HepG2 (cell line): ENCODE data around the gene LRRC3C. TPM values are rescaled to one million over a fixed set of nuclear protein-coding genes. Genes with fewer than 3 reads are reported as not detected.
A peak's percentile ranks its signal among the peaks of the same experiment; 100 is the strongest.

ENCODE experiments used
- AKNA ChIP-seq: sonication (generic); formaldehyde crosslinking; IDR thresholded peaks from 2 replicates; pipeline ENCODE4 v1.4.0; 2020; ENCODE audit warnings: missing genetic modification reagents, borderline replicate concordance
- ATM ChIP-seq: fragments of 450-650 bp; IDR thresholded peaks from 2 replicates; pipeline ENCODE4 v1.7.1; 2017; ENCODE audit warnings: mild to moderate bottlenecking, borderline replicate concordance
- ERF ChIP-seq: IDR thresholded peaks from 2 replicates; pipeline ENCODE4 v1.6.1; 2018; ENCODE audit warnings: missing biosample characterization, missing genetic modification reagents
- FOXK2 ChIP-seq: fragments of 450-650 bp; IDR thresholded peaks from 2 replicates; pipeline ENCODE4 v1.6.1; 2016
- FOXM1 ChIP-seq: sonication (generic); formaldehyde crosslinking; IDR thresholded peaks from 2 replicates; pipeline ENCODE4 v1.5.0; 2020; ENCODE audit warnings: missing genetic modification reagents
- GATAD2A ChIP-seq: IDR thresholded peaks from 2 replicates; pipeline ENCODE4 v1.6.1; 2016
- MBD4 ChIP-seq: IDR thresholded peaks from 2 replicates; pipeline ENCODE4 v1.6.1; 2012; ENCODE audit warnings: low read length, inconsistent platforms, borderline replicate concordance
- PITX1 ChIP-seq: sonication (generic); formaldehyde crosslinking; IDR thresholded peaks from 2 replicates; pipeline ENCODE4 v1.5.1; 2020; ENCODE audit warnings: mild to moderate bottlenecking, missing genetic modification reagents
- PLRG1 ChIP-seq: fragments of 450-650 bp; conservative IDR thresholded peaks from 2 replicates; pipeline ENCODE4 v1.6.1; 2016
- TBL1XR1 ChIP-seq: fragments of 150-350 bp; IDR thresholded peaks from 2 replicates; pipeline ENCODE4 v1.6.1; 2014; ENCODE audit warnings: borderline replicate concordance, low read length; ENCODE audit not compliant: partially characterized antibody
- ZNF33A ChIP-seq: sonication (generic); formaldehyde crosslinking; IDR thresholded peaks from 2 replicates; pipeline ENCODE4 v1.5.1; 2020; ENCODE audit warnings: missing genetic modification reagents, mild to moderate bottlenecking, moderate library complexity, borderline replicate concordance
- ZNF468 ChIP-seq: sonication (generic); formaldehyde crosslinking; IDR thresholded peaks from 2 replicates; pipeline ENCODE4 v1.8.0; 2022; ENCODE audit warnings: mild to moderate bottlenecking, moderate library complexity, missing genetic modification reagents
- ZNF616 ChIP-seq: sonication (generic); formaldehyde crosslinking; IDR thresholded peaks from 2 replicates; pipeline ENCODE4 v1.5.0; 2020; ENCODE audit warnings: low read depth, mild to moderate bottlenecking, missing genetic modification reagents
- ZNF746 ChIP-seq: sonication (generic); formaldehyde crosslinking; IDR thresholded peaks from 2 replicates; pipeline ENCODE4 v1.8.0; 2022; ENCODE audit warnings: mild to moderate bottlenecking, missing genetic modification reagents
- ZNF749 ChIP-seq: sonication (generic); formaldehyde crosslinking; IDR thresholded peaks from 2 replicates; pipeline ENCODE4 v1.8.0; 2022; ENCODE audit warnings: mild to moderate bottlenecking, missing genetic modification reagents, moderate library complexity, borderline replicate concordance
- polyA plus RNA-seq, 8 experiments: library from polyadenylated mRNA; depleted of rRNA in 3 of 8; stranded (reverse) in 7 of 8; unstranded in 1 of 8; fragments of >200 nt; fragmentation: Illumina TruSeq in 4 of 8; extraction: Trizol in 4 of 8; gene quantifications; 2 replicates each; pipeline versions ENCODE4 v1.2.1 to v1.2.3, GENCODE V29; 2011 to 2016; ENCODE audit warnings: low read depth in 4 of 8, missing spikeins in 1 of 8, mixed read lengths in 1 of 8; ENCODE audit not compliant: insufficient read depth in 1 of 8
- total RNA-seq, 5 experiments: library from RNA; depleted of rRNA; stranded (reverse); fragments of >200 nt; fragmentation: Illumina TruSeq; extraction: Trizol; gene quantifications; 2 replicates each; pipeline ENCODE4 v1.2.3, GENCODE V29; 2016; ENCODE audit warnings: low read depth in 1 of 5
- TF ChIP-seq, protein P1 (sequence below): sonication (generic); formaldehyde crosslinking; IDR thresholded peaks from 2 replicates; pipeline ENCODE4 v1.4.0; 2020; ENCODE audit warnings: missing genetic modification reagents
- TF ChIP-seq, protein P2 (sequence below): IDR thresholded peaks from 2 replicates; pipeline ENCODE4 v1.6.1; 2012; ENCODE audit warnings: low read depth, low read length, improper control_type of control experiment
- TF ChIP-seq, protein P3 (sequence below): sonication (generic); formaldehyde crosslinking; IDR thresholded peaks from 2 replicates; pipeline ENCODE4 v1.4.0; 2020; ENCODE audit warnings: missing genetic modification reagents
- TF ChIP-seq, protein P4 (sequence below): IDR thresholded peaks from 2 replicates; pipeline ENCODE4 v1.6.1; 2016; ENCODE audit warnings: missing compliant biosample characterization, missing genetic modification reagents, borderline replicate concordance

LRRC3C gene
- total and polyA plus RNA-seq, 2 of the 13 experiments (the other 11 are each of a cell fraction or from before 2014, with no cell fraction given) = 0.17 TPM; not detected in 1

- TF ChIP-seq PITX1 (CRISPR knock-in tag) = no peak
- no peak for TF ChIP-seq GATAD2A (CRISPR knock-in tag)
- TF ChIP-seq, protein P1, sequence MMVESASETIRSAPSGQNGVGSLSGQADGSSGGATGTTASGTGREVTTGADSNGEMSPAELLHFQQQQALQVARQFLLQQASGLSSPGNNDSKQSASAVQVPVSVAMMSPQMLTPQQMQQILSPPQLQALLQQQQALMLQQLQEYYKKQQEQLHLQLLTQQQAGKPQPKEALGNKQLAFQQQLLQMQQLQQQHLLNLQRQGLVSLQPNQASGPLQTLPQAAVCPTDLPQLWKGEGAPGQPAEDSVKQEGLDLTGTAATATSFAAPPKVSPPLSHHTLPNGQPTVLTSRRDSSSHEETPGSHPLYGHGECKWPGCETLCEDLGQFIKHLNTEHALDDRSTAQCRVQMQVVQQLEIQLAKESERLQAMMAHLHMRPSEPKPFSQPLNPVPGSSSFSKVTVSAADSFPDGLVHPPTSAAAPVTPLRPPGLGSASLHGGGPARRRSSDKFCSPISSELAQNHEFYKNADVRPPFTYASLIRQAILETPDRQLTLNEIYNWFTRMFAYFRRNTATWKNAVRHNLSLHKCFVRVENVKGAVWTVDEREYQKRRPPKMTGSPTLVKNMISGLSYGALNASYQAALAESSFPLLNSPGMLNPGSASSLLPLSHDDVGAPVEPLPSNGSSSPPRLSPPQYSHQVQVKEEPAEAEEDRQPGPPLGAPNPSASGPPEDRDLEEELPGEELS = no peak
- no peak for TF ChIP-seq ZNF33A (CRISPR knock-in tag)
- no peak for TF ChIP-seq ATM
- TF ChIP-seq ZNF616 (CRISPR knock-in tag) = no peak
- TF ChIP-seq ZNF746 = peak; percentile 42; the same call in 1 of the 2 replicates
- no peak for TF ChIP-seq FOXK2
- TF ChIP-seq, protein P2, sequence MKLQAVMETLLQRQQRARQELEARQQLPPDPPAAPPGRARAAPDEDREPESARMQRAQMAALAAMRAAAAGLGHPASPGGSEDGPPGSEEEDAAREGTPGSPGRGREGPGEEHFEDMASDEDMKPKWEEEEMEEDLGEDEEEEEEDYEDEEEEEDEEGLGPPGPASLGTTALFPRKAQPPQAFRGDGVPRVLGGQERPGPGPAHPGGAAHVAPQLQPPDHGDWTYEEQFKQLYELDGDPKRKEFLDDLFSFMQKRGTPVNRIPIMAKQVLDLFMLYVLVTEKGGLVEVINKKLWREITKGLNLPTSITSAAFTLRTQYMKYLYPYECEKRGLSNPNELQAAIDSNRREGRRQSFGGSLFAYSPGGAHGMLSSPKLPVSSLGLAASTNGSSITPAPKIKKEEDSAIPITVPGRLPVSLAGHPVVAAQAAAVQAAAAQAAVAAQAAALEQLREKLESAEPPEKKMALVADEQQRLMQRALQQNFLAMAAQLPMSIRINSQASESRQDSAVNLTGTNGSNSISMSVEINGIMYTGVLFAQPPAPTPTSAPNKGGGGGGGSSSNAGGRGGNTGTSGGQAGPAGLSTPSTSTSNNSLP = no peak
- no peak for TF ChIP-seq ZNF749
- TF ChIP-seq PLRG1 = no peak
- no peak for TF ChIP-seq TBL1XR1
- no peak for TF ChIP-seq ERF (CRISPR knock-in tag)
- TF ChIP-seq FOXM1 (CRISPR knock-in tag) = no peak
- TF ChIP-seq, protein P3, sequence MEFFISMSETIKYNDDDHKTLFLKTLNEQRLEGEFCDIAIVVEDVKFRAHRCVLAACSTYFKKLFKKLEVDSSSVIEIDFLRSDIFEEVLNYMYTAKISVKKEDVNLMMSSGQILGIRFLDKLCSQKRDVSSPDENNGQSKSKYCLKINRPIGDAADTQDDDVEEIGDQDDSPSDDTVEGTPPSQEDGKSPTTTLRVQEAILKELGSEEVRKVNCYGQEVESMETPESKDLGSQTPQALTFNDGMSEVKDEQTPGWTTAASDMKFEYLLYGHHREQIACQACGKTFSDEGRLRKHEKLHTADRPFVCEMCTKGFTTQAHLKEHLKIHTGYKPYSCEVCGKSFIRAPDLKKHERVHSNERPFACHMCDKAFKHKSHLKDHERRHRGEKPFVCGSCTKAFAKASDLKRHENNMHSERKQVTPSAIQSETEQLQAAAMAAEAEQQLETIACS (CRISPR knock-in tag) = no peak
- no peak for TF ChIP-seq MBD4
- TF ChIP-seq, protein P4, sequence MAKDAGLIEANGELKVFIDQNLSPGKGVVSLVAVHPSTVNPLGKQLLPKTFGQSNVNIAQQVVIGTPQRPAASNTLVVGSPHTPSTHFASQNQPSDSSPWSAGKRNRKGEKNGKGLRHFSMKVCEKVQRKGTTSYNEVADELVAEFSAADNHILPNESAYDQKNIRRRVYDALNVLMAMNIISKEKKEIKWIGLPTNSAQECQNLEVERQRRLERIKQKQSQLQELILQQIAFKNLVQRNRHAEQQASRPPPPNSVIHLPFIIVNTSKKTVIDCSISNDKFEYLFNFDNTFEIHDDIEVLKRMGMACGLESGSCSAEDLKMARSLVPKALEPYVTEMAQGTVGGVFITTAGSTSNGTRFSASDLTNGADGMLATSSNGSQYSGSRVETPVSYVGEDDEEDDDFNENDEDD (CRISPR knock-in tag) = no peak
- no peak for TF ChIP-seq ZNF468 (CRISPR knock-in tag)
- TF ChIP-seq AKNA (CRISPR knock-in tag) = no peak
Measured at GRCh38 chr17:39951924-39952679, 24.6 kb downstream of the LRRC3C start (continued).
